Chondrocyte (in vitro differentiated cells): Measurements from ENCODE around the gene PKD1L1. TPM values are rescaled to one million over a fixed set of nuclear protein-coding genes. Genes with fewer than 3 reads are reported as not detected.
A peak's percentile ranks its signal among the peaks of the same experiment; 100 is the strongest.
"Not testable (repeated sequence)": the region's sequence is repeated elsewhere in the genome, so short reads cannot be mapped to it uniquely, and the experiment has no call there.

ENCODE experiments used
- DNase-seq: peaks from one replicate; pipeline ENCODE4 v3.0.0; 2021; ENCODE audit warnings: mixed read lengths, low spot score
- H3K27ac Mint-ChIP-seq: one replicate; pipeline ENCODE4 v1.8.0; 2021; ENCODE audit warnings: mild to moderate bottlenecking, moderate library complexity, mixed read lengths; ENCODE audit not compliant: unreplicated experiment
- H3K27me3 Mint-ChIP-seq: 2 replicates; pipeline ENCODE4 v1.8.0; 2021; ENCODE audit warnings: low read depth, mixed read lengths
- H3K36me3 Mint-ChIP-seq: 2 replicates; pipeline ENCODE4 v1.8.0; 2021; ENCODE audit warnings: low read depth, mixed read lengths
- H3K4me1 Mint-ChIP-seq: 2 replicates; pipeline ENCODE4 v1.8.0; 2021; ENCODE audit warnings: low read depth, mild to moderate bottlenecking, mixed read lengths
- H3K4me3 Mint-ChIP-seq: one replicate; pipeline ENCODE4 v1.8.0; 2021; ENCODE audit warnings: mild to moderate bottlenecking, moderate library complexity, mixed read lengths; ENCODE audit not compliant: unreplicated experiment
- H3K9me3 Mint-ChIP-seq: 2 replicates; pipeline ENCODE4 v1.8.0; 2021; ENCODE audit warnings: low read depth, mixed read lengths
- CTCF ChIP-seq: fragments of 200-600 bp; sonication (generic); IDR thresholded peaks from 2 replicates; pipeline ENCODE4 v1.5.0; 2021; ENCODE audit warnings: antibody characterized with exemption, mild to moderate bottlenecking, moderate library complexity
- total RNA-seq: library from RNA; stranded (reverse); gene quantifications from 3 replicates; pipeline ENCODE4 v1.2.1, GENCODE V29; 2021

Gene PKD1L1
- total RNA-seq, 1 donor from 2014 or later: 0.25 TPM

- Mint-ChIP-seq H3K36me3 (no peaks in the 10 kb centered on the region), H3K4me1 (peaks cover 16% of the 10 kb centered on the region), H3K27me3 (no peaks in the 10 kb centered on the region), H3K4me3 (no peak overlapping the region), H3K9me3 (no peaks in the 10 kb centered on the region), H3K27ac (no peak overlapping the region)
- TF ChIP-seq CTCF: no peak
- no peak for DNase-seq
These were observed 42.3 kb upstream of the PKD1L1 start for GRCh38 chr7:47990592-47990991.

- H3K27ac Mint-ChIP-seq, H3K4me3 Mint-ChIP-seq, H3K27me3 Mint-ChIP-seq, DNase-seq, H3K36me3 Mint-ChIP-seq, H3K9me3 Mint-ChIP-seq: not testable (repeated sequence)
- peaks cover 16% of the 10 kb centered on the region for H3K4me1 Mint-ChIP-seq
These were observed 41.5 kb upstream of the PKD1L1 start for GRCh38 chr7:47989607-47990400.

GRCh38 chr7:47988496-47989386 lies 40.5 kb upstream of the PKD1L1 start:
- Mint-ChIP-seq H3K27me3 (no peaks in the 10 kb centered on the region), H3K36me3 (no peaks in the 10 kb centered on the region), H3K4me1 (peaks cover 16% of the 10 kb centered on the region), H3K27ac (no peak overlapping the region), H3K9me3 (no peaks in the 10 kb centered on the region), H3K4me3 (no peak overlapping the region)
- no peak for DNase-seq
- peak; percentile 74 for TF ChIP-seq CTCF

GRCh38 chr7:47982610-47983009 lies 34.3 kb upstream of the PKD1L1 start:
- Mint-ChIP-seq H3K36me3 (peaks cover 8% of the 10 kb centered on the region), H3K9me3 (no peaks in the 10 kb centered on the region), H3K4me1 (peaks cover 11% of the 10 kb centered on the region), H3K27me3 (no peaks in the 10 kb centered on the region), H3K4me3 (no peak overlapping the region), H3K27ac (no peak overlapping the region)
- TF ChIP-seq CTCF: peak; percentile 11
- no peak for DNase-seq

GRCh38 chr7:47980648-47981047 lies 32.4 kb upstream of the PKD1L1 start:
- not testable (repeated sequence) for H3K9me3 Mint-ChIP-seq, H3K27me3 Mint-ChIP-seq, H3K27ac Mint-ChIP-seq, DNase-seq, H3K4me3 Mint-ChIP-seq
- H3K36me3 Mint-ChIP-seq: peaks cover 11% of the 10 kb centered on the region
- H3K4me1 Mint-ChIP-seq: peaks cover 11% of the 10 kb centered on the region

GRCh38 chr7:47979832-47980181 lies 31.5 kb upstream of the PKD1L1 start:
- no peaks in the 10 kb centered on the region for H3K9me3 Mint-ChIP-seq
- H3K27me3 Mint-ChIP-seq: no peaks in the 10 kb centered on the region
- peak overlapping the region; percentile 93 for H3K27ac Mint-ChIP-seq
- H3K4me1 Mint-ChIP-seq: peaks cover 11% of the 10 kb centered on the region
- no peak for DNase-seq
- peak overlapping the region; percentile 94 for H3K4me3 Mint-ChIP-seq
- no peak for TF ChIP-seq CTCF
- H3K36me3 Mint-ChIP-seq: peaks cover 13% of the 10 kb centered on the region
